GM13977 (cell line): ENCODE measurements around the gene VWC2.

Experiments used
- DNase-seq: peaks from one replicate; pipeline ENCODE4 v3.0.0; 2012; ENCODE audit warnings: low spot score
- in situ Hi-C: fragments of 300-500 bp; cut with MboI; formaldehyde crosslinking; loops from one replicate; pipeline ENCODE4 v1.12.0; 2022; ENCODE audit warnings: low sequenced_read_pairs, low pct_unique_long_range_greater_than_20kb, mixed read lengths, inconsistent platforms; ENCODE audit not compliant: unreplicated experiment
- TF ChIP-seq, protein P1 (sequence below): IDR thresholded peaks from 2 replicates; pipeline ENCODE4 v1.5.1; 2012; ENCODE audit warnings: mild to moderate bottlenecking, control low read depth; ENCODE audit not compliant: insufficient read depth; ENCODE audit errors: extremely low read depth, missing control alignments

The VWC2 gene

DNA sequence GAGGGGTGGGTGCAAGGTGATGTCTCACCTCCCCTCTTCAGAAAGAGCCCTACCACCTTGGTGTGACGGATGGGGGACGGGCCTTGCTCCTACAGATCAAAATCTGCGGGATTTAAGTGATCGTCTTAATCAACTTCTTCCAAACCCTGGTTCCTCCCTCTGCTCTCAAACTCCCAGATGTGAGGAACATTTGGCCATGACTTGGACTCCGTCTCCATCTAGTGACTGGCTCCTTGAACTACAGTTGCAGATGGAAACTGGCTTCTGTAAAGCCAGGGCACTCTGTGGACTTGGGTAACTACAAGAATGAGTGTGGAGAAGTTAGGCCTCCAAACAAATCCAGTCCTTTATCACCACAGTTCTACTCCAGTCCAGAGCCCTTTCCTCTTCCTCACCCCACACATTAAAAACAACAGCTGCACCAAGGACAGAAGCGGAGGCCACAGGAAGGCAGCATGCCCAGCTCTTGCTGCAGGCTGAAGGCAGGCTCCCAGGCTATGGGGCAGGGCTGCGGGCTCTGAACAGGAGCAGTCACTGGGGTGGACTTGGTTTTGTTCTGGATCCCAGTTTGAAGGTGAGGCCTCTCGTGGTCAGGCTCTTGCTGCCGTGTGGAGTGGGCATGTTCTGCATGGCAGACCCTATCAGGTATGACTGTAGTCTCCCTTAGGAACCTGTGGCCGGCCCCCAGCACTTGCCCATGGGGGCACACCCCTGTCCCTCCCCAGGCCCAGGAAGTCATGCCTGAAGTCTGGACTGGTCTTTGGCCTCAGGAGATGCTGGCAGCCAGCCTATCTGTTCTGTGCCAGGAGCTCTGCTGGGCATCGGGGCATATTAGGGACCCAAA lies 79.4 kb downstream of the VWC2 start:
- in situ Hi-C loops, result no loop called here
- DNase-seq, result peak; percentile 63
- TF ChIP-seq, protein P1, sequence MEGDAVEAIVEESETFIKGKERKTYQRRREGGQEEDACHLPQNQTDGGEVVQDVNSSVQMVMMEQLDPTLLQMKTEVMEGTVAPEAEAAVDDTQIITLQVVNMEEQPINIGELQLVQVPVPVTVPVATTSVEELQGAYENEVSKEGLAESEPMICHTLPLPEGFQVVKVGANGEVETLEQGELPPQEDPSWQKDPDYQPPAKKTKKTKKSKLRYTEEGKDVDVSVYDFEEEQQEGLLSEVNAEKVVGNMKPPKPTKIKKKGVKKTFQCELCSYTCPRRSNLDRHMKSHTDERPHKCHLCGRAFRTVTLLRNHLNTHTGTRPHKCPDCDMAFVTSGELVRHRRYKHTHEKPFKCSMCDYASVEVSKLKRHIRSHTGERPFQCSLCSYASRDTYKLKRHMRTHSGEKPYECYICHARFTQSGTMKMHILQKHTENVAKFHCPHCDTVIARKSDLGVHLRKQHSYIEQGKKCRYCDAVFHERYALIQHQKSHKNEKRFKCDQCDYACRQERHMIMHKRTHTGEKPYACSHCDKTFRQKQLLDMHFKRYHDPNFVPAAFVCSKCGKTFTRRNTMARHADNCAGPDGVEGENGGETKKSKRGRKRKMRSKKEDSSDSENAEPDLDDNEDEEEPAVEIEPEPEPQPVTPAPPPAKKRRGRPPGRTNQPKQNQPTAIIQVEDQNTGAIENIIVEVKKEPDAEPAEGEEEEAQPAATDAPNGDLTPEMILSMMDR, result peak; percentile 81

DNA sequence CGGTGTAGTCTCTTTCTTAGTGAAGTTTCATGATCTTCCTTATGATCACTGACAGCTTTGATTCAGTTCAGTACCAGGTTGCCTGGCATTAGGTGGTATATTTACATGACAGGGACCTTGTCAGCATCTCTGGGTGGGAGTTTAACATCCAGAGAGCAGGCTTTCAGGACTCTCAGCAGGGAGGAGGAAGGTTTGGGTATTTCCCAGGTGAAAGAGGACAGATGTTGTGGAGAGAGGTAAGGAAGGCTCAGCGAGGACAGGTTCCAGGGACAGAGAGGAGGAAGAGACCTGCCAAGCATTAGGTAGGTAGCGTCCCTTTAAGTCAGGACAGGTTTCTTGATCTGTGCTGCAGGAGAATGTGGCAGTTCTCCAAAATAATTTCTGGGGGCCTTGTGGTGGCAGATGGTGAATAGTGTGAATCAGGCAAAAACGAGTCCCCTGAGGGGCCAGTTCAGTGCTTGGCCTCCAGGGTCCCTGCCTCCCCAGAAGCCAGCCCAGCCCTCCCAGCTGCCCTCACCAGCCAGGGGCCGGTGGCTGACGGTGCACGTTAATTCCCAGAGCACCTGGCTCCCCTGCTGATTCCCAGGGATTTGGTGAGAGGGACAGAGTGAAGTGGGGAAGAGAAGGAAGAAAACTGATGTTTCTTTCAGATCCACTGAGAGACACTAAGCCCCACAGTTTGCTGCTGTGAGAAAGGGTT lies 82.0 kb downstream of the VWC2 start:
- in situ Hi-C loops, result no loop called here

DNA sequence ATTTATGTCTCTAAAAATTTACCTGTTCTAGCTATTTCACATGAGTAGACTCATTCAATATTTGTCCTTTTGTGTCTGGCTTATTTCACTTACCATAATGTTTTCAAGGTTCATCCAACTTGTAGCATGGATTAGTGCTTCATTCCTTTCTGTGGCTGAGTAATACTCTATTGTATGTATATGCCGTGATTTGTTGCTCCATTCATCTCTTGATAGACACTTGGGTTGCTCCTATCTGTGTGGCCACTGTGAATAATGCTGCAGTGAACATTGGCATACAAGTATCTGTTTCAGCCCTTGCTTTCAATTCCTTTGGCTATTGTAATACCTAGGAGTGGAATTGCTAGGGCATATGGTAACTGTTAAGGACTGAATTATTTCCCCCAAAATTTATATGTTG lies 86.9 kb downstream of the VWC2 start:
- no peak for DNase-seq
- TF ChIP-seq, protein P1, result no peak
- in situ Hi-C loops, result no loop called here

More for the DNA sequence above, 82.0 kb downstream of the VWC2 start:
- no peak for DNase-seq
- TF ChIP-seq, protein P1, result no peak

DNA sequence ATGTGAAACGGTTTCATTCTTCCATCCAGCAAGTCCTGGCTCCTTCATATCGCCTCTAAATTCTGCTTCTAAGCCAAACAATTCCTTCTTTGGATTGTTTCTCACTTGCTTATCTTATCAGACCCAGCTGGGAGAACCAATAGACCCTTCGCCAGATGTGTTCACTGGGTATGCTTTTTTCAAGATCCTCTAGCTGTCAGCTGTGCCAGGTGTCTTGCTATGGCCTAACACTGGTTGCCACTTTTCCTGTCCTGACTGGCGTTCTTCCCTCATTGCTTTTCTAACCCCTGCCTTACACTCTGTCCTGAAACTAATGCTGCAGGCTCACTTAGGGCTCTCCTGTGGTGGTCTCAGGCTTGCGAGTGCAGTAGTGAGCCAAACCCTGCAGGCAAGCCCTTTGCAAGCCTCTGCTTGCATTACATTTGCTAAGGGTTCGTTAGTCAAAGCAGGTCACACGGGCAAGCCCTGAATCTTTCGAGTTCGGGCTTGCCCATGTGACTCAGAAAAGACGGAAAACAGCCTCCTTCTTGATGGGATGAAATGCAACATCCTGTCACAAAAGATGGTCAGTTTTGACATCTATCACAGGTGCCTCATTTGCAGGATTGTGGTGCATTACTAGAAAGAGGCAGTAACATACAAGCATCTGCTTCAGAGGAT lies 92.8 kb downstream of the VWC2 start:
- in situ Hi-C loops, result no loop called here
- DNase-seq, result no peak
- TF ChIP-seq, protein P1, result no peak

DNA sequence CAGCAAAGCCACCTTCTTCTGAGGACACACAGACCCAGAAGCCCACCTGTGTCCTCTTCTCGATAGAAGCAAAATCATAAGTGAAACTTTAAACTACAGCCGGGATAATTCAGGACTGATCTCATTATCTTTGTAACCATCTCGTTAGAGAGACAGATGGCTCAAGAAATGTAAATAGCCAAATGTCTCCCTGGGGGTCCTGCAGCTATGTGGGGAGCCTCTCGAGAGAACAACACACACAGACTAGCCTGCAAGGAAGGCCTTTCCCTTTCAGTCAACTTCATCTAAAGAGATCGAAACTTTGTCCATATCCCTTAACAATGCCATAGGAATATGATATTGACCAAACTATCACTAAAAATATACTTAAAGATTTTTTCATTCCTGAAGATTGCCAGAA lies 93.5 kb downstream of the VWC2 start:
- in situ Hi-C loops, result no loop called here
- no peak for DNase-seq
- TF ChIP-seq, protein P1, result no peak

DNA sequence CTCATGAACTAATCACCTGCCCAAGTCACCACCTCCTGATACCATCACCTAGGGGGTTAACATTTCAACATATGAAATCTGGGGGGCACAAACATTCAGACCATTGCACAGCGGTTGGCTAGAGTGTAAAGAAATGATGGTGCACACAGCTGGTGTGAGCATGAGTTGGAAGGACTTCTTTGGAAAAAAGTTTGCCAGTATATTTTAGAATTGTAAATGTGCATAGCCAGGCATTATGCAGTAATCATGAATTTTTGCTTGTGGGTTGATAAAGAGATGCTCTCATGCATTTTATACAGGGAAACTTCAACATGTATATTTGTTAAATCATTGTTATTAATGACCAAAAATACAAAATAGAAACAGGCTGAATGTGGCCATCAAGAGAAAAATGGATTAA lies 100.0 kb downstream of the VWC2 start:
- DNase-seq, result no peak
- in situ Hi-C loops, result no loop called here
- TF ChIP-seq, protein P1, result no peak
